ENCODE measurements around the gene DPF1. TPM values are rescaled to one million over a fixed set of nuclear protein-coding genes. Genes with fewer than 3 reads are reported as not detected.

DPF1 gene
- total and polyA plus RNA-seq, 12 donors, result 0.17 to 1.3 (median 0.67) TPM; not detected in 5

- intact Hi-C loops (cut with DNase I), result no loop called here
These were observed 33.2 kb downstream of the DPF1 start for GRCh38 chr19:38190793-38191192.

GRCh38 chr19:38190061-38190460 is 34.0 kb downstream of the DPF1 start:
- Histone ChIP-seq H3K27me3 (no peaks in the 10 kb centered on the region), H3K4me3 (no peak overlapping the region), H3K36me3 (replicated peaks in 1 of 2) (no peaks in the 10 kb centered on the region), H3K9me3 (replicated peaks in 1 of 3) (no peaks in the 10 kb centered on the region), H3K27ac (peak overlapping the region in 3 of 5 donors; percentile 13 to 70 (median 66)), H3K4me1 (replicated peaks in 1 of 2) (peaks cover 0 to 10% of the 10 kb centered on the region in 2 donors)
- intact Hi-C loops (cut with DNase I), result no loop called here
- peak in 4 of 7 donors; percentile 29 to 56 (median 44) for DNase-seq
- TF ChIP-seq CTCF (IDR thresholded peaks at IDR 0.05) (no peak), POLR2A (IDR thresholded peaks at IDR 0.05) (no peak)
- WGBS, 4 donors, result 22 to 48% (median 40%) methylated on average over 6 of the region's 6 CpGs

More at GRCh38 chr19:38190793-38191192, 33.2 kb downstream of the DPF1 start:
- no peaks in the 10 kb centered on the region for H3K9me3 ChIP-seq (replicated peaks in 1 of 3)
- H3K4me1 ChIP-seq (replicated peaks in 1 of 2), result peaks cover 0 to 10% of the 10 kb centered on the region in 2 donors
- no peaks in the 10 kb centered on the region for H3K36me3 ChIP-seq (replicated peaks in 1 of 2)
- TF ChIP-seq CTCF (IDR thresholded peaks at IDR 0.05) (no peak), POLR2A (IDR thresholded peaks at IDR 0.05) (no peak)
- no peaks in the 10 kb centered on the region for H3K27me3 ChIP-seq
- no peak overlapping the region for H3K4me3 ChIP-seq
- WGBS, 4 donors, result 62 to 75% (median 67%) methylated on average over 6 of the region's 6 CpGs
- peak in 5 of 7 donors; percentile 35 to 67 (median 58) for DNase-seq
- H3K27ac ChIP-seq, result peak overlapping the region in 2 of 5 donors; percentile 66 to 70

- peaks cover 0 to 9% of the 10 kb centered on the region in 2 donors for H3K4me1 ChIP-seq (replicated peaks in 1 of 2)
- TF ChIP-seq CTCF (IDR thresholded peaks at IDR 0.05) (no peak), POLR2A (IDR thresholded peaks at IDR 0.05) (no peak)
- intact Hi-C loops (cut with DNase I), result no loop called here
- H3K27me3 ChIP-seq, result no peaks in the 10 kb centered on the region
- no peak for DNase-seq
- H3K9me3 ChIP-seq (replicated peaks in 1 of 3), result peaks cover 0 to 1% (median 0%) of the 10 kb centered on the region in 3 donors
- H3K27ac ChIP-seq, result no peak overlapping the region
- WGBS, 4 donors, result 92 to 95% (median 94%) methylated on average over 10 of the region's 10 CpGs
- no peaks in the 10 kb centered on the region for H3K36me3 ChIP-seq (replicated peaks in 1 of 2)
- H3K4me3 ChIP-seq, result no peak overlapping the region
These were observed 38.5 kb downstream of the DPF1 start for GRCh38 chr19:38185562-38185961.

GRCh38 chr19:38184815-38185214 is 39.2 kb downstream of the DPF1 start:
- Histone ChIP-seq H3K4me3 (no peak overlapping the region), H3K36me3 (replicated peaks in 1 of 2) (no peaks in the 10 kb centered on the region), H3K4me1 (replicated peaks in 1 of 2) (peaks cover 0 to 2% of the 10 kb centered on the region in 2 donors), H3K9me3 (replicated peaks in 1 of 3) (peaks cover 0 to 9% (median 0%) of the 10 kb centered on the region in 3 donors), H3K27ac (peak overlapping the region in 2 of 5 donors; percentile 55 to 69), H3K27me3 (no peaks in the 10 kb centered on the region)
- intact Hi-C loops (cut with DNase I), result no loop called here
- no peak for TF ChIP-seq CTCF (IDR thresholded peaks at IDR 0.05)
- TF ChIP-seq POLR2A (IDR thresholded peaks at IDR 0.05), result no peak
- no peak for DNase-seq
- 66 to 87% (median 83%) methylated on average over 8 to 9 of the region's 9 CpGs for WGBS, 4 donors

Data from adrenal gland (tissue), 12 donors.